ENCODE results near the gene ZDHHC14.

Gene ZDHHC14

DNA sequence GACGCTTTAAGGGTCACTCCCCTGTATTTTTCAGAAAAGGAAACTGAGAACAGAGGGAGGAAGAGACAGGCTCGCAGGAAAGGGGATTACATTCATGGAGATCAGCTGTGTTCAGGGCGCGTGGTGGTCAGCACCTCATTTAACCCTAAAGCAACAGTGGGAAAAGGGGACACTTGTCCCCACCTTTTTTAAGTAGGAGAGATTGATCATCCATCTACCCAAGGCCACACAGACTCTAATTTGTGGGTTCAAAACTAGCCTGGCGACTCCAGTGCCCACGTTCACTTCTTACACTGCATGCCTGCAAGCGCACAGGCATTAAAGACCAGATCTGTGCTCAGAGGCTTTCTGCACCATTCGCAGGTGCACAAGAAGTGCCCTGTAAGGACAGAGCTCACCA lies 274.1 kb downstream of the ZDHHC14 start:
- Histone ChIP-seq H3K36me3 (ENCODE audit: control insufficient read depth, insufficient read depth, low read length) (no peaks in the 10 kb centered on the region), H3K9ac (ENCODE audit: low read depth, low read length) (no peak overlapping the region), H3K27ac (ENCODE audit: low read depth, low read length) (no peak overlapping the region), H3K4me1 (ENCODE audit: control insufficient read depth, insufficient read depth, low read length) (no peaks in the 10 kb centered on the region), H3K27me3 (ENCODE audit: control insufficient read depth, insufficient read depth, low read length) (no peaks in the 10 kb centered on the region), H3K4me3 (ENCODE audit: low read depth, low read length) (no peak overlapping the region), H3K9me3 (ENCODE audit: control insufficient read depth, insufficient read depth, low read length) (no peaks in the 10 kb centered on the region)

DNA sequence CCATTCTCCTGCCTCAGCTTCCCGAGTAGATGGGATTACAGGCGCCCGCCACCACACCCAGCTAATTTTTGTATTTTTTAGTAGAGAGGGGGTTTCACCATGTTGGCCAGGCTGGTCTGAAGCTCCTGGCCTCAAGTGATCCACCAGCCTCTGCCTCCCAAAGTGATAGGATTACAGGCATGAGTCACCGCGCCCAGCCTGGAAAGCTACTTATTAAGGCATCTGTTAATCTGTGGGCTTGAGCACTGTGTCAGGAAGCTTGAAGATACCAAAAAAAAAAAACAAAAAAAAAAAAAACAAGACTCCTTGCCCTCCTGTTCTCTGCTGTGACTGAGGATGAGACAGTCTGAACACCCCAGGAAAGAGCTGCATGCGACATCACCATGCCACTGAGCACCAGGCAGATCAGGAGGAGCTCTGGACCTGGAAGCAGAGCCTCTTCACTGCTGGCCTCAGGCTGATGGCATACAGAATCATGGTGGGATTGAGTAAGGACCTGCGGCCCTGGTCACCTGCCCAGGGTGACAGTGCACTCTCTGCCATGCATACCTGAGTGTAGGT lies 275.5 kb downstream of the ZDHHC14 start:
- no peak overlapping the region for H3K9ac ChIP-seq (ENCODE audit: low read depth, low read length)
- no peak overlapping the region for H3K4me3 ChIP-seq (ENCODE audit: low read depth, low read length)
- H3K27ac ChIP-seq (ENCODE audit: low read depth, low read length), result no peak overlapping the region
- H3K4me1 ChIP-seq (ENCODE audit: control insufficient read depth, insufficient read depth, low read length), result no peaks in the 10 kb centered on the region
- H3K9me3 ChIP-seq (ENCODE audit: control insufficient read depth, insufficient read depth, low read length), result no peaks in the 10 kb centered on the region
- H3K27me3 ChIP-seq (ENCODE audit: control insufficient read depth, insufficient read depth, low read length), result no peaks in the 10 kb centered on the region
- H3K36me3 ChIP-seq (ENCODE audit: control insufficient read depth, insufficient read depth, low read length), result no peaks in the 10 kb centered on the region

DNA sequence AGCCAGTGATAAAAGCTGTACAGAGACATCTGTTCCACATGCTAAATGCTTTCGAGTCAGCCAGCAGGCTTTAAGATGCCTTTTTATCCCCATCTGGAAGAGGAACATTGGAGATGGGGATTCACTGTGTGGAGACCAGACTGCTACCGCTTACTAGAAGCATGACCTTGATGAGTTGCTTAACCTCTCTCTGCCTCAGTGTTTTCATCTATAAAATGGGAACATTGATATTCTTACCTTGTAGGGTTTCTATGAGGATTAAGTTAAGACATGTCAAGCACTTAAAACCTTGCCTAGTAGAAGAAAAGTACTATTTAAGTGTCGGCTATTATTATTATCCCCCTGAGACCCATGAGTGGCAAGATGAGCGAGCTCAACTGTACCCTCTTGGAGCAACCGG lies 276.8 kb downstream of the ZDHHC14 start:
- H3K36me3 ChIP-seq (ENCODE audit: control insufficient read depth, insufficient read depth, low read length), result no peaks in the 10 kb centered on the region
- no peak overlapping the region for H3K9ac ChIP-seq (ENCODE audit: low read depth, low read length)
- H3K4me3 ChIP-seq (ENCODE audit: low read depth, low read length), result no peak overlapping the region
- no peak overlapping the region for H3K27ac ChIP-seq (ENCODE audit: low read depth, low read length)
- no peaks in the 10 kb centered on the region for H3K27me3 ChIP-seq (ENCODE audit: control insufficient read depth, insufficient read depth, low read length)
- no peaks in the 10 kb centered on the region for H3K9me3 ChIP-seq (ENCODE audit: control insufficient read depth, insufficient read depth, low read length)
- H3K4me1 ChIP-seq (ENCODE audit: control insufficient read depth, insufficient read depth, low read length), result no peaks in the 10 kb centered on the region

DNA sequence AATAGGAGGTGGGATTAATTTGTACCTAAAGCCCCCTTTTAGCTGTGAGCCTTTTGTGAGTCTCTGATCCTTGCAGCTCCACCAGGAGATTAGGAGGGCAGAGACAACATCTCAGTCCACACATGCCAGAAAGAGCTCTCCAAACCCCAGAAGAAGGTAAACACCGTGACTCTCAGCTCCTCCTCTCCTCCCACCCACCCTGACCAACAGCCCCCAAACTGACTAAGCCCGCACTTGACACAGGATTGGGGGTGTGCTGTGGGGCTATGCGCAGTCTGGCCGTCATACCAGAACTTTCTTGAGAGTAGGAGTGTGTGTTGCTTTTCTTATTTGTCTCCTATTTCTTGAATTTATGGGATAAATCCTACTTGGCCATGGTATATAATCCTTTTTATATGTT lies 277.3 kb downstream of the ZDHHC14 start:
- H3K9me3 ChIP-seq (ENCODE audit: control insufficient read depth, insufficient read depth, low read length), result no peaks in the 10 kb centered on the region
- H3K36me3 ChIP-seq (ENCODE audit: control insufficient read depth, insufficient read depth, low read length), result no peaks in the 10 kb centered on the region
- no peaks in the 10 kb centered on the region for H3K4me1 ChIP-seq (ENCODE audit: control insufficient read depth, insufficient read depth, low read length)
- H3K27me3 ChIP-seq (ENCODE audit: control insufficient read depth, insufficient read depth, low read length), result no peaks in the 10 kb centered on the region
- no peak overlapping the region for H3K4me3 ChIP-seq (ENCODE audit: low read depth, low read length)
- no peak overlapping the region for H3K27ac ChIP-seq (ENCODE audit: low read depth, low read length)
- H3K9ac ChIP-seq (ENCODE audit: low read depth, low read length), result no peak overlapping the region

DNA sequence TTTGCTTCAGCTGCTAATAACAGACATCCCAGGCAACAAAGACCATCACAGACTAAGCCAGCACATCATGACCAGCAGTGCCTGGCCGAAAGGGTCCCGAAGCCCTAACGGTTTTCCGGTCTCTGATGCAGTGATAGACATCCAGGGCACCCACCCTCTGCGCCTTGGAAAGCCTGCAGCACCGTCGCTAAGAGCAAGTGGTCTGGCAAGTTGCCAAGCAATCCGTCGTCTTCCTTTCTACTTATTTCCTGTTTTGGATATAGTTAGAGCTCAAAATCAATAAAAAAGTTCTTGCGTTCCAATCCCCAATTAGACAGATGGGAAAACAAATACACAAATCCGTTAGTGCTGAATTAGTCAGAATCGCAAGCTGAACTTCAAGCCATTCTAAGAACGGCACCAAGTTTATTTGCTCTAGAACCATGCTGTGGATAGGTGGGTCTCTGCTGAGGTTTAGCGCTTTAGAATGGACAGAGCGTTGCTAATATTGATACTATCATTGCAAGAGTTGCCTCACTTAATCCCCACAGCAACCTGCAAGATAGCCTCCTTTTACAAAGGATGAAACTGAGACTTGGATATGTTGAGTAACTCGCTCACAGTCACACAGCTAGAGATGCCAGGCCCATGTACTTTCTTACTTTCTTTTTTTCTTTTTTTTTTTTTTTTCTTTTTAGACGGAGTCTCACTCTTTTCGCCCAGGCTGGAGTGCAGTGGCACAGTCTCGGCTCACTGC lies 278.7 kb downstream of the ZDHHC14 start:
- Histone ChIP-seq H3K27me3 (ENCODE audit: control insufficient read depth, insufficient read depth, low read length) (no peaks in the 10 kb centered on the region), H3K36me3 (ENCODE audit: control insufficient read depth, insufficient read depth, low read length) (no peaks in the 10 kb centered on the region), H3K4me3 (ENCODE audit: low read depth, low read length) (no peak overlapping the region), H3K4me1 (ENCODE audit: control insufficient read depth, insufficient read depth, low read length) (no peaks in the 10 kb centered on the region), H3K27ac (ENCODE audit: low read depth, low read length) (no peak overlapping the region), H3K9me3 (ENCODE audit: control insufficient read depth, insufficient read depth, low read length) (no peaks in the 10 kb centered on the region), H3K9ac (ENCODE audit: low read depth, low read length) (no peak overlapping the region)

DNA sequence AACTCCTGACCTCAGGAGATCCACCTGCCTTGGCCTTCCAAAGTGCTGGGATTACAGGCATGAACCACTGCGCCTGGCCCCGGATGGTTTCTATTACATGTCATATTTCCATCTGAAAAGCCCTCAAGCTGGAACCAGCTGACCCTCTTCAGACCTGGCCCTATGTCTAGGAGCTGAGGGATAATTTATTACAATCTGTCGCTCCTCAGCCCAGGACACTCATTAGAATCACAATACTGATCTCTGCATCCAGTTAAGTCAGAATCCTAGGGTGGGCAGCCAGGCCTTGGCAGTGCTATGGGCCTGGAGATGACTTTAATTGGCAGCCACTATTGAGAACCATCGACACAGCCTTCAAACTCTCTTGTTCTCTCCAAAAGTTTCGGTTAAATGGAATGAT lies 279.4 kb downstream of the ZDHHC14 start:
- Histone ChIP-seq H3K9ac (ENCODE audit: low read depth, low read length) (no peak overlapping the region), H3K27me3 (ENCODE audit: control insufficient read depth, insufficient read depth, low read length) (no peaks in the 10 kb centered on the region), H3K27ac (ENCODE audit: low read depth, low read length) (no peak overlapping the region), H3K4me3 (ENCODE audit: low read depth, low read length) (no peak overlapping the region), H3K9me3 (ENCODE audit: control insufficient read depth, insufficient read depth, low read length) (no peaks in the 10 kb centered on the region), H3K4me1 (ENCODE audit: control insufficient read depth, insufficient read depth, low read length) (no peaks in the 10 kb centered on the region), H3K36me3 (ENCODE audit: control insufficient read depth, insufficient read depth, low read length) (no peaks in the 10 kb centered on the region)

DNA sequence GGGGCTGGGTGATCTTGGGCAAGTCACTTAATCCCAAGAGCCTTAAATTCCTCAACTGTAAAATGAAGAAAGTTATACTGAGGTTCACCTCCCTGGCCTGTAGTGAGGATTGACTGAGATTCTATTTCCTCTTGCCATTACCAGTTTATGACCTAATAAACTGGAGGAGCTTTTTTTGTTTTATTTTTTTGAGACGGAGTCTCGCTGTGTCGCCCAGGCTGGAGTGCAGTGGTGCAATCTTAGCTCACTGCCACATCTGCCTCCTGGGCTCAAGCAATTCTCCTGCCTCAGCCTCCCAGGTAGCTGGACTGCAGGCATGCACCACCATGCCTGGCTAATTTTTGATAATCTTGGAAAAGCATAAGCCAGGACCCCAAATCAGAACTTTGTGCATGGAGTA lies 280.7 kb downstream of the ZDHHC14 start:
- no peak overlapping the region for H3K9ac ChIP-seq (ENCODE audit: low read depth, low read length)
- H3K27me3 ChIP-seq (ENCODE audit: control insufficient read depth, insufficient read depth, low read length), result no peaks in the 10 kb centered on the region

DNA sequence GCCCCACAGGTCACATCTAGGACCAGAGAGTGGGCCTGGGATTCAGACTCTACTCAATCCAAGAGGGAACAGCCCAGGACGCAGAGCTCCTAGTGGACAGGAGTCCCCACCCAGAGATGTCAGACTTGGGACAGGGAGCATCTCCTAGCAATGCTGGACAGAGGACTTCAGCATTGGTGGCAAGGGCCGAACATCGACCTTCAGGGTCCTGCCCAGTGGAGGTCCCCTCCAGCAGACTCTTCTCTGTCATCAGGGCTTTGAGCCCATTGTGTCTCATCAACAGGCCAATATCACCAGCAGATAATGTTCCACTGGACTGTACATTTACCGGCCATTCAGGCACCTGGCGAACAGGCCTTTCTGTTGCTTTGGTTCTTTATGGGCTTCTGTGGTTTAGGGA lies 282.3 kb downstream of the ZDHHC14 start:
- Histone ChIP-seq H3K4me1 (ENCODE audit: control insufficient read depth, insufficient read depth, low read length) (peaks cover 6% of the 10 kb centered on the region; the same call in 1 of the 2 replicates), H3K27ac (ENCODE audit: low read depth, low read length) (no peak overlapping the region), H3K27me3 (ENCODE audit: control insufficient read depth, insufficient read depth, low read length) (no peaks in the 10 kb centered on the region), H3K36me3 (ENCODE audit: control insufficient read depth, insufficient read depth, low read length) (no peaks in the 10 kb centered on the region), H3K9me3 (ENCODE audit: control insufficient read depth, insufficient read depth, low read length) (no peaks in the 10 kb centered on the region), H3K4me3 (ENCODE audit: low read depth, low read length) (no peak overlapping the region), H3K9ac (ENCODE audit: low read depth, low read length) (no peak overlapping the region)

More for the DNA sequence above, 280.7 kb downstream of the ZDHHC14 start:
- Histone ChIP-seq H3K27ac (ENCODE audit: low read depth, low read length) (no peak overlapping the region), H3K4me3 (ENCODE audit: low read depth, low read length) (no peak overlapping the region), H3K9me3 (ENCODE audit: control insufficient read depth, insufficient read depth, low read length) (no peaks in the 10 kb centered on the region), H3K4me1 (ENCODE audit: control insufficient read depth, insufficient read depth, low read length) (no peaks in the 10 kb centered on the region), H3K36me3 (ENCODE audit: control insufficient read depth, insufficient read depth, low read length) (no peaks in the 10 kb centered on the region)

DNA sequence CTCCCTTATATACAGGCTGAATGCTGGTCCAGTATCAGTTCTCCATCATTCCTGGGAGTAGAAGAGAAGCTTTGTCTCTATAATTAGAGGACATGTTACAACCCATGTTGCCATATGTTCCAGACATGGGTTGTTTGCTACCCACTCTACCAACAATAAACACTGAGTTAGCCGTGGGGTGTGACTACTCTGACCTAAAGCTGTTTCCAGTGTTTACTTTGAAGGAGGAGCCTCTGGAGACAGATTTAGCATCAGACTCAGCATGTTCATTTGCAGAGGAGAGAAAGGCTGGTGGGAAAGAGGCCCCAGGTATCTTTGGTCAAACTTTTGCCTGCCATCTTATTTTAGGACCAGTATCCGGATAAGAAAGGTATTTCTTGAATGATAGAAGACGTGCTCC lies 284.2 kb downstream of the ZDHHC14 start:
- Histone ChIP-seq H3K4me3 (ENCODE audit: low read depth, low read length) (no peak overlapping the region), H3K4me1 (ENCODE audit: control insufficient read depth, insufficient read depth, low read length) (peaks cover 21% of the 10 kb centered on the region), H3K9ac (ENCODE audit: low read depth, low read length) (no peak overlapping the region), H3K9me3 (ENCODE audit: control insufficient read depth, insufficient read depth, low read length) (no peaks in the 10 kb centered on the region), H3K27ac (ENCODE audit: low read depth, low read length) (no peak overlapping the region), H3K27me3 (ENCODE audit: control insufficient read depth, insufficient read depth, low read length) (no peaks in the 10 kb centered on the region), H3K36me3 (ENCODE audit: control insufficient read depth, insufficient read depth, low read length) (no peaks in the 10 kb centered on the region)

DNA sequence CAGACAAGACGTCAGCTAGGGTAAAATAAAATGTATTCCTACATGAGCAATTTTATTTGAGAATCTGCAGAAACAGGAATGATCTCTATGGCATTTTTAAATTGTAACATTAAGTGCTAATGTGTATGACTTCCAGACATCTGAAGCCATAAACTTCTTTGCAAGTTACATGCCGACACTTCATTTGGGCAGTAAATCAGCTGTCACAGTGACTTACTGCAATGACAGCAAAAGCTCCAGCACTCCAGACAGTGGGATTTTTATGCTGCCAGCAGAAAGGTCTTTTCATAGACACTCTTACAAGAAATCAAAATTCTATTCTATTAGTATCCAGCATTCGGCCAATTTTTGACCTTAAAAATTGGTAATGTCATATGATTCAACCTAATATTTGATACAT lies 285.7 kb downstream of the ZDHHC14 start:
- Histone ChIP-seq H3K9ac (ENCODE audit: low read depth, low read length) (no peak overlapping the region), H3K4me1 (ENCODE audit: control insufficient read depth, insufficient read depth, low read length) (peaks cover 21% of the 10 kb centered on the region), H3K36me3 (ENCODE audit: control insufficient read depth, insufficient read depth, low read length) (no peaks in the 10 kb centered on the region), H3K27me3 (ENCODE audit: control insufficient read depth, insufficient read depth, low read length) (no peaks in the 10 kb centered on the region), H3K4me3 (ENCODE audit: low read depth, low read length) (no peak overlapping the region), H3K27ac (ENCODE audit: low read depth, low read length) (no peak overlapping the region), H3K9me3 (ENCODE audit: control insufficient read depth, insufficient read depth, low read length) (no peaks in the 10 kb centered on the region)

DNA sequence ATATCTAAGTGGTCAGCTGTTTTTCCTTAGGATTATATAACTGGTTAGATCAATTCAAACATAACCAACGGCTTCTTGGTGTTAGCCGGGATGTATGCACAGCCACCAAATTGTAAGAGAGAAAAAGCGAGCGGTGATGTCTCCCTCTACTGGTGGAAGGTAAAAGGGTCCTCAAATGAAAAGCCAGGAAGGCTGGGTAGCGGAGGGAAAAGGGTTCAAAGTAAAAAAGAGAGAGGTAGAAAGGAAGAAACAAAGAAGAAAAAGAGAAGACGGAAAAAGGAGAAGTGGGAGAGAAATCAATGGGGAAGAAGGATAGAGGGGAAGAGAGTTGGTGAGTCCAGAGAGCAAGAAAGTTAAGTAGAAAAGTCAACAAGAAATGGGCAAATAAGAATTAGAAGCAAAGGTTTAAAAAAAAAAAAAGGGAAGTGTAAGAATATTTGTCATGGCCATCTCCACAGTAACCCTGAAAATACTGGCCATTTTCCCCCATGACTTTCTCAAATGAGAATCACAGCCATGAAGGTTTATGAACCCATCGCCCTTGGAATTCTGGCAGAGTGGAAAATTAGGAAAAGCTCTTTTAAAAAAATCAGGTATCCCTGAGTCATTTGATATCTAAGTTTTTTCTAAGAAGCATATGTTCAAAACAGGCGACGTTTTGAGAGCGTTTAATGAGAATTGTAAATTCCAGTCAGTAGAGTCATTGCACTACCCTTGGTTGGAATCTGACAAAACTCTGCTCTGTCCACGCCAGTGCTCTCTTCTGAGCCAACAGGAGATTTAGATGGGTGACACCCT lies 286.4 kb downstream of the ZDHHC14 start:
- Histone ChIP-seq H3K27ac (ENCODE audit: low read depth, low read length) (no peak overlapping the region), H3K9me3 (ENCODE audit: control insufficient read depth, insufficient read depth, low read length) (no peaks in the 10 kb centered on the region), H3K4me1 (ENCODE audit: control insufficient read depth, insufficient read depth, low read length) (peaks cover 21% of the 10 kb centered on the region), H3K9ac (ENCODE audit: low read depth, low read length) (no peak overlapping the region), H3K4me3 (ENCODE audit: low read depth, low read length) (no peak overlapping the region), H3K36me3 (ENCODE audit: control insufficient read depth, insufficient read depth, low read length) (no peaks in the 10 kb centered on the region), H3K27me3 (ENCODE audit: control insufficient read depth, insufficient read depth, low read length) (no peaks in the 10 kb centered on the region)

Measured in HUES48 (cell line).